Suprapubic skin (tissue), 4 donors: ENCODE results near the gene KRTAP10-5. TPM values are rescaled to one million over a fixed set of nuclear protein-coding genes. Genes with fewer than 3 reads are reported as not detected.

ENCODE experiments used
- DNase-seq, 2 donors: peaks; one replicate each; pipeline ENCODE4 v3.0.0-alpha.2; 2019; ENCODE audit warnings: low spot score in 2 of 2
- H3K27ac ChIP-seq: fragments of 200-600 bp; sonication (generic); one replicate; pipeline ENCODE4 v1.5.1; 2019
- H3K27me3 ChIP-seq: fragments of 200-600 bp; sonication (generic); one replicate; pipeline ENCODE4 v1.5.1; 2019
- H3K36me3 ChIP-seq: fragments of 200-600 bp; sonication (generic); one replicate; pipeline ENCODE4 v1.5.1; 2019
- H3K4me1 ChIP-seq: fragments of 200-600 bp; sonication (generic); one replicate; pipeline ENCODE4 v1.5.1; 2019
- H3K4me3 ChIP-seq: fragments of 200-600 bp; sonication (generic); one replicate; pipeline ENCODE4 v1.5.1; 2019; ENCODE audit warnings: mild to moderate bottlenecking
- H3K9me3 ChIP-seq: fragments of 200-600 bp; sonication (generic); one replicate; pipeline ENCODE4 v1.5.1; 2019
- CTCF ChIP-seq, 2 donors: fragments of 200-600 bp in 1 of 2; fragments of 450-650 bp in 1 of 2; sonication (generic) in 1 of 2; IDR thresholded peaks; one replicate each; pipeline ENCODE4 v1.5.1; 2016 to 2019; ENCODE audit warnings: antibody characterized with exemption in 2 of 2, mild to moderate bottlenecking in 1 of 2, moderate library complexity in 1 of 2
- EP300 ChIP-seq: sonication (generic); formaldehyde crosslinking; IDR thresholded peaks from one replicate; pipeline ENCODE4 v1.6.1; 2017; ENCODE audit warnings: antibody characterized with exemption
- POLR2A ChIP-seq, 2 donors: fragments of 450-650 bp; IDR thresholded peaks; one replicate each; pipeline ENCODE4 v1.6.1; 2017; ENCODE audit warnings: antibody characterized with exemption in 2 of 2, mild to moderate bottlenecking in 2 of 2, moderate library complexity in 2 of 2
- POLR2AphosphoS5 ChIP-seq, 3 donors: sonication (generic); formaldehyde crosslinking; IDR thresholded peaks; one replicate each; pipeline ENCODE4 v1.6.1; 2017; ENCODE audit warnings: antibody characterized with exemption in 3 of 3
- WGBS: methylation state at CpG from one replicate; pipeline ENCODE4 v1.1.5; 2018; 5-methylcytosine and 5-hydroxymethylcytosine counted together
- total RNA-seq, 4 donors: library from RNA; depleted of rRNA; stranded (reverse); fragments of >200 nt; gene quantifications; one replicate each; pipeline ENCODE4 v1.1.0, GENCODE V29; 2016

Gene KRTAP10-5
- total RNA-seq, 4 donors from 2014 or later, result 0.76 to 11.1 (median 1.7) TPM; not detected in 1

- Histone ChIP-seq H3K4me1 (no peaks in the 10 kb centered on the region), H3K36me3 (no peaks in the 10 kb centered on the region), H3K4me3 (no peak overlapping the region), H3K9me3 (peaks cover 8% of the 10 kb centered on the region), H3K27ac (no peak overlapping the region), H3K27me3 (peaks cover 21% of the 10 kb centered on the region)
- TF ChIP-seq POLR2AphosphoS5 (IDR thresholded peaks at IDR 0.05) (no peak), EP300 (no peak), CTCF (IDR thresholded peaks at IDR 0.05) (no peak), POLR2A (IDR thresholded peaks at IDR 0.05) (no peak)
- WGBS, result 95% methylated on average over 7 of the region's 7 CpGs
- DNase-seq, result no peak
Measured at GRCh38 chr21:44625756-44626155, 45.4 kb upstream of the KRTAP10-5 start.

GRCh38 chr21:44623575-44623974 is 43.2 kb upstream of the KRTAP10-5 start:
- Histone ChIP-seq H3K27ac (no peak overlapping the region), H3K27me3 (peaks cover 15% of the 10 kb centered on the region), H3K4me3 (no peak overlapping the region), H3K9me3 (peaks cover 15% of the 10 kb centered on the region), H3K4me1 (no peaks in the 10 kb centered on the region), H3K36me3 (no peaks in the 10 kb centered on the region)
- TF ChIP-seq CTCF (IDR thresholded peaks at IDR 0.05) (no peak), POLR2AphosphoS5 (IDR thresholded peaks at IDR 0.05) (no peak), POLR2A (IDR thresholded peaks at IDR 0.05) (no peak), EP300 (no peak)
- no peak for DNase-seq

- TF ChIP-seq CTCF (IDR thresholded peaks at IDR 0.05), result no peak
- TF ChIP-seq POLR2A (IDR thresholded peaks at IDR 0.05), result no peak
- no peak for TF ChIP-seq EP300
- no peak for TF ChIP-seq POLR2AphosphoS5 (IDR thresholded peaks at IDR 0.05)
- Histone ChIP-seq H3K36me3 (no peaks in the 10 kb centered on the region), H3K4me1 (no peaks in the 10 kb centered on the region), H3K4me3 (no peak overlapping the region), H3K27ac (no peak overlapping the region), H3K9me3 (peaks cover 15% of the 10 kb centered on the region), H3K27me3 (peaks cover 15% of the 10 kb centered on the region)
- WGBS, result 88% methylated on average over 6 of the region's 6 CpGs
- DNase-seq, result no peak
Measured at GRCh38 chr21:44619886-44620285, 39.5 kb upstream of the KRTAP10-5 start.

- H3K4me3 ChIP-seq, result no peak overlapping the region
- no peak overlapping the region for H3K27ac ChIP-seq
- DNase-seq, result no peak
- WGBS, result 69% methylated on average over 3 of the region's 3 CpGs
- TF ChIP-seq EP300, result no peak
- TF ChIP-seq POLR2A (IDR thresholded peaks at IDR 0.05), result no peak
- TF ChIP-seq CTCF (IDR thresholded peaks at IDR 0.05), result no peak
- TF ChIP-seq POLR2AphosphoS5 (IDR thresholded peaks at IDR 0.05), result no peak
- peaks cover 14% of the 10 kb centered on the region for H3K9me3 ChIP-seq
- no peaks in the 10 kb centered on the region for H3K36me3 ChIP-seq
- no peaks in the 10 kb centered on the region for H3K4me1 ChIP-seq
- peaks cover 19% of the 10 kb centered on the region for H3K27me3 ChIP-seq
Measured at GRCh38 chr21:44618909-44619308, 38.5 kb upstream of the KRTAP10-5 start.

GRCh38 chr21:44618504-44618903 is 38.1 kb upstream of the KRTAP10-5 start:
- Histone ChIP-seq H3K27ac (no peak overlapping the region), H3K36me3 (no peaks in the 10 kb centered on the region), H3K4me1 (no peaks in the 10 kb centered on the region), H3K9me3 (peaks cover 10% of the 10 kb centered on the region), H3K27me3 (peaks cover 23% of the 10 kb centered on the region), H3K4me3 (no peak overlapping the region)
- WGBS, result 65% methylated on average over 4 of the region's 4 CpGs
- DNase-seq, result no peak
- TF ChIP-seq CTCF (IDR thresholded peaks at IDR 0.05) (no peak), EP300 (no peak), POLR2A (IDR thresholded peaks at IDR 0.05) (no peak), POLR2AphosphoS5 (IDR thresholded peaks at IDR 0.05) (no peak)
